Neuronal stem cell (in vitro differentiated cells): ENCODE results near the gene B3GALT6.

Source experiments
- DNase-seq: peaks from one replicate; pipeline ENCODE4 v3.0.0-alpha.2; 2013; ENCODE audit warnings: low spot score
- H2AFZ ChIP-seq: one replicate; pipeline ENCODE4 v1.6.1; 2013; ENCODE audit warnings: mild to moderate bottlenecking, low read length, inconsistent platforms
- H2AK5ac ChIP-seq: 2 replicates; pipeline ENCODE4 v1.6.1; 2013; ENCODE audit warnings: low read depth, mild to moderate bottlenecking, inconsistent platforms, low read length, moderate library complexity, mixed read lengths
- H2BK120ac ChIP-seq: 2 replicates; pipeline ENCODE4 v1.6.1; 2013; ENCODE audit warnings: low read depth, mild to moderate bottlenecking, inconsistent platforms, low read length, moderate library complexity, mixed read lengths
- H2BK12ac ChIP-seq: one replicate; pipeline ENCODE4 v1.6.1; 2013; ENCODE audit warnings: low read length, inconsistent platforms
- H2BK15ac ChIP-seq: 2 replicates; pipeline ENCODE4 v1.6.1; 2013; ENCODE audit warnings: mild to moderate bottlenecking, low read length, inconsistent platforms, mixed read lengths
- H2BK5ac ChIP-seq: one replicate; pipeline ENCODE4 v1.6.1; 2013; ENCODE audit warnings: inconsistent platforms, mild to moderate bottlenecking, low read length, moderate library complexity
- H3K14ac ChIP-seq: one replicate; pipeline ENCODE4 v1.6.1; 2013; ENCODE audit warnings: low read length, inconsistent platforms
- H3K18ac ChIP-seq: 2 replicates; pipeline ENCODE4 v1.6.1; 2013; ENCODE audit warnings: low read length, inconsistent platforms
- H3K23ac ChIP-seq: 2 replicates; pipeline ENCODE4 v1.6.1; 2013; ENCODE audit warnings: low read depth, mild to moderate bottlenecking, mixed read lengths, low read length, inconsistent platforms; ENCODE audit not compliant: poor library complexity
- H3K27ac ChIP-seq: replicated peaks from 3 replicates; pipeline ENCODE4 v1.5.1; 2013; ENCODE audit warnings: low read length, inconsistent platforms
- H3K27me3 ChIP-seq, 3 experiments: 2 replicates each; pipeline ENCODE4 v1.6.1; 2013; ENCODE audit warnings: low read length in 3 of 3, mild to moderate bottlenecking in 2 of 3, inconsistent platforms in 1 of 3, low read depth in 1 of 3, mixed read lengths in 1 of 3, moderate library complexity in 1 of 3; ENCODE audit not compliant: control insufficient read depth in 3 of 3, insufficient read depth in 3 of 3
- H3K36me3 ChIP-seq, 2 donors: replicated peaks in 1 of 2; 2 replicates each; pipeline ENCODE4 v1.6.1; 2013; ENCODE audit warnings: low read length in 2 of 2; ENCODE audit not compliant: control insufficient read depth in 2 of 2, insufficient read depth in 2 of 2
- H3K4ac ChIP-seq: 2 replicates; pipeline ENCODE4 v1.6.1; 2013; ENCODE audit warnings: inconsistent platforms, mild to moderate bottlenecking, low read length, moderate library complexity
- H3K4me1 ChIP-seq, 2 donors: 1 replicate in 1 of 2; 2 replicates in 1 of 2; pipeline ENCODE4 v1.6.1; 2013; ENCODE audit warnings: low read length in 2 of 2, low read depth in 1 of 2; ENCODE audit not compliant: control insufficient read depth in 2 of 2, insufficient read depth in 1 of 2
- H3K4me2 ChIP-seq: one replicate; pipeline ENCODE4 v1.6.1; 2013; ENCODE audit warnings: mild to moderate bottlenecking, low read length, inconsistent platforms; ENCODE audit not compliant: insufficient read depth, poor library complexity, severe bottlenecking
- H3K4me3 ChIP-seq, 2 donors: 2 replicates each; pipeline ENCODE4 v1.5.1; 2013; ENCODE audit warnings: low read length in 2 of 2, mild to moderate bottlenecking in 2 of 2, inconsistent platforms in 1 of 2, moderate library complexity in 1 of 2
- H3K79me1 ChIP-seq: one replicate; pipeline ENCODE4 v1.6.1; 2013; ENCODE audit warnings: low read depth, mild to moderate bottlenecking, inconsistent platforms, low read length, moderate library complexity
- H3K9ac ChIP-seq: one replicate; pipeline ENCODE4 v1.6.1; 2013; ENCODE audit warnings: mild to moderate bottlenecking, low read depth, low read length, inconsistent platforms; ENCODE audit not compliant: poor library complexity
- H3K9me3 ChIP-seq, 2 donors: replicated peaks in 1 of 2; 2 replicates each; pipeline versions ENCODE3 to v1.6.1; 2013; ENCODE audit warnings: low read length in 2 of 2, mild to moderate bottlenecking in 2 of 2, inconsistent platforms in 1 of 2, low read depth in 1 of 2, mixed read lengths in 1 of 2, moderate library complexity in 1 of 2; ENCODE audit not compliant: control insufficient read depth in 2 of 2, insufficient read depth in 1 of 2
- H4K8ac ChIP-seq: one replicate; pipeline ENCODE4 v1.6.1; 2013; ENCODE audit warnings: low read depth, mild to moderate bottlenecking, inconsistent platforms, low read length, moderate library complexity
- H4K91ac ChIP-seq: one replicate; pipeline ENCODE4 v1.6.1; 2013; ENCODE audit warnings: low read length, low read depth, mild to moderate bottlenecking, inconsistent platforms; ENCODE audit not compliant: poor library complexity
- WGBS, 2 donors: extraction: QIAGEN DNeasy Blood & Tissue Kit; methylation state at CpG; one replicate each; pipeline ENCODE4 v1.1.7; 2013; ENCODE audit warnings: missing lambda C conversion rate in 2 of 2, mixed read lengths in 1 of 2; ENCODE audit not compliant: insufficient read length in 2 of 2, insufficient replicate concordance in 1 of 2; ENCODE audit errors: extremely low coverage in 2 of 2; 5-methylcytosine and 5-hydroxymethylcytosine counted together

The B3GALT6 gene

GRCh38 chr1:1231400-1232207 is 433 bp upstream of the B3GALT6 start, which contains the start of gene SDF4:
SDF4 (minus strand) TSS chr1:1232001; CDS start chr1:1228772, 3,229 bp downstream.
- H3K4me3 ChIP-seq, result peak within 1 kb of the TSS; percentile 61 to 98
- peak within 1 kb of the TSS; percentile 97 for H4K91ac ChIP-seq
- peak within 1 kb of the TSS; percentile 93 for H2AFZ ChIP-seq
- peak within 1 kb of the TSS; percentile 100 for H2AK5ac ChIP-seq
- peak within 1 kb of the TSS; percentile 97 for H3K9ac ChIP-seq
- peak within 1 kb of the TSS; percentile 58 for H2BK12ac ChIP-seq
- peaks cover 0 to 12% of the 10 kb centered on the region in 2 donors for H3K9me3 ChIP-seq
- peak within 1 kb of the TSS; percentile 89 for H2BK15ac ChIP-seq
- peak within 1 kb of the TSS; percentile 97 for H3K18ac ChIP-seq
- H3K79me1 ChIP-seq, result peaks cover 23% of the 10 kb centered on the region
- peak within 1 kb of the TSS; percentile 96 for H4K8ac ChIP-seq
- peak within 1 kb of the TSS; percentile 63 for H3K14ac ChIP-seq
- peak within 1 kb of the TSS; percentile 99 for H3K4ac ChIP-seq
- H3K27ac ChIP-seq, result peak within 1 kb of the TSS; percentile 39
- DNase-seq, result peak; percentile 95
- peak within 1 kb of the TSS; percentile 80 for H3K4me2 ChIP-seq
- H2BK120ac ChIP-seq, result peak within 1 kb of the TSS; percentile 57
- peaks cover 26 to 54% of the 10 kb centered on the region in 2 donors for H3K36me3 ChIP-seq
- H2BK5ac ChIP-seq, result peak within 1 kb of the TSS; percentile 95
- no CpG with 5 or more reads among the region's 99 CpGs for WGBS, 2 donors
- peaks cover 10 to 15% of the 10 kb centered on the region in 2 donors for H3K4me1 ChIP-seq
- peak within 1 kb of the TSS; percentile 99 for H3K23ac ChIP-seq
- no peaks in the 10 kb centered on the region for H3K27me3 ChIP-seq

GRCh38 chr1:1232796-1233566 is 944 bp downstream of the B3GALT6 start:
- peak overlapping the region; percentile 99 for H3K4ac ChIP-seq
- peak overlapping the region; percentile 15 for H3K4me2 ChIP-seq
- H3K4me1 ChIP-seq, result peaks cover 10 to 27% of the 10 kb centered on the region in 2 donors
- peak overlapping the region; percentile 98 for H3K23ac ChIP-seq
- H3K79me1 ChIP-seq, result peaks cover 18% of the 10 kb centered on the region
- H4K8ac ChIP-seq, result peak overlapping the region; percentile 65
- H3K36me3 ChIP-seq, result peaks cover 18 to 43% of the 10 kb centered on the region in 2 donors
- no peak overlapping the region for H2AFZ ChIP-seq
- H4K91ac ChIP-seq, result peak overlapping the region; percentile 97
- no peak for DNase-seq
- peak overlapping the region; percentile 89 for H2BK15ac ChIP-seq
- WGBS, 2 donors, result no CpG with 5 or more reads among the region's 98 CpGs
- H3K9me3 ChIP-seq, result peaks cover 0 to 12% of the 10 kb centered on the region in 2 donors
- no peak overlapping the region for H2BK5ac ChIP-seq
- peak overlapping the region; percentile 70 for H3K18ac ChIP-seq
- peak overlapping the region; percentile 100 for H2AK5ac ChIP-seq
- H3K4me3 ChIP-seq, result peak overlapping the region; percentile 50 to 80
- H3K14ac ChIP-seq, result peak overlapping the region; percentile 49
- H3K27me3 ChIP-seq, result no peaks in the 10 kb centered on the region
- peak overlapping the region; percentile 57 for H2BK120ac ChIP-seq
- H3K9ac ChIP-seq, result no peak overlapping the region
- peak overlapping the region; percentile 2 for H2BK12ac ChIP-seq
- H3K27ac ChIP-seq, result no peak overlapping the region

DNA sequence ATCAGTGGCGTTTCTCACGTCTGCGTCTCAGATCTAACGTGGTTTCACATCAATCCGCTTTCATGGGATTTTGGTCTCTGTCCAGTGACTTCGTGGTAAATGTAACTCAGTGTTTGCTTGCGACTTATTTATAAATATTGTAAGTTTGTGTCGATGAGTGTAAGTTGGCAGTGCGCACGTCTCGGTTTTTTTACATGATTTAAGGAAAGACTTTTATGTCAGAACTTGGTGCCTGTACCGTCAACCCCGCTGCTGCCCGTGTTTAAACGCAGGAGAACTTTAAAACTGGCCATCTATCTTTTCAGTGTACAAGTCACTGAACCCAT is 1.5 kb downstream of the B3GALT6 start:
- H2BK5ac ChIP-seq, result no peak overlapping the region
- no peak overlapping the region for H4K8ac ChIP-seq
- no CpG with 5 or more reads among the region's 15 CpGs for WGBS, 2 donors
- no peak overlapping the region for H3K9ac ChIP-seq
- H3K18ac ChIP-seq, result no peak overlapping the region
- no peak overlapping the region for H3K4me3 ChIP-seq
- DNase-seq, result no peak
- no peak overlapping the region for H2BK12ac ChIP-seq
- no peak overlapping the region for H3K14ac ChIP-seq
- no peak overlapping the region for H2BK15ac ChIP-seq
- H3K79me1 ChIP-seq, result peaks cover 13% of the 10 kb centered on the region
- peak overlapping the region; percentile 100 for H2AK5ac ChIP-seq
- no peak overlapping the region for H2BK120ac ChIP-seq
- no peak overlapping the region for H3K23ac ChIP-seq
- no peak overlapping the region for H4K91ac ChIP-seq
- no peak overlapping the region for H3K4me2 ChIP-seq
- H3K36me3 ChIP-seq, result peaks cover 14 to 37% of the 10 kb centered on the region in 2 donors
- H2AFZ ChIP-seq, result no peak overlapping the region
- peaks cover 14 to 30% of the 10 kb centered on the region in 2 donors for H3K4me1 ChIP-seq
- H3K27me3 ChIP-seq, result no peaks in the 10 kb centered on the region
- H3K9me3 ChIP-seq, result peaks cover 0 to 12% of the 10 kb centered on the region in 2 donors
- H3K27ac ChIP-seq, result no peak overlapping the region
- H3K4ac ChIP-seq, result no peak overlapping the region
